Endodermal cell (in vitro differentiated cells): ENCODE data around the gene SMURF1. TPM values are rescaled to one million over a fixed set of nuclear protein-coding genes. Genes with fewer than 3 reads are reported as not detected.
A peak's percentile ranks its signal among the peaks of the same experiment; 100 is the strongest.

Experiments used
- DNase-seq: peaks from one replicate; pipeline ENCODE4 v3.0.0-alpha.2; 2017
- H3K27ac ChIP-seq: 2 replicates; pipeline ENCODE4 v1.5.1; 2013; ENCODE audit warnings: mild to moderate bottlenecking, low read depth, low read length, moderate library complexity
- H3K27me3 ChIP-seq: 2 replicates; pipeline ENCODE4 v1.6.1; 2013; ENCODE audit warnings: mild to moderate bottlenecking, low read length, moderate library complexity; ENCODE audit not compliant: insufficient read depth, control insufficient read depth, poor library complexity, severe bottlenecking
- H3K36me3 ChIP-seq: 2 replicates; pipeline ENCODE4 v1.7.0; 2013; ENCODE audit warnings: mild to moderate bottlenecking, low read length, moderate library complexity; ENCODE audit not compliant: control insufficient read depth, insufficient read depth
- H3K4me1 ChIP-seq: one replicate; pipeline ENCODE4 v1.7.0; 2013; ENCODE audit warnings: low read length; ENCODE audit not compliant: control insufficient read depth, insufficient read depth
- H3K4me3 ChIP-seq: 2 replicates; pipeline ENCODE4 v1.5.1; 2013; ENCODE audit warnings: mild to moderate bottlenecking, low read length, moderate library complexity
- H3K9ac ChIP-seq: 2 replicates; pipeline ENCODE4 v1.6.1; 2013; ENCODE audit warnings: mild to moderate bottlenecking, low read length, moderate library complexity; ENCODE audit not compliant: poor library complexity, severe bottlenecking; ENCODE audit errors: extremely low read depth
- H3K9me3 ChIP-seq: 2 replicates; pipeline ENCODE4 v1.6.1; 2013; ENCODE audit warnings: mild to moderate bottlenecking, low read length, moderate library complexity; ENCODE audit not compliant: control insufficient read depth
- H3K27ac Mint-ChIP-seq: 2 replicates; pipeline ENCODE4 v1.8.0; 2020; ENCODE audit warnings: mixed read lengths
- H3K27me3 Mint-ChIP-seq: 2 replicates; pipeline ENCODE4 v1.8.0; 2021; ENCODE audit warnings: mild to moderate bottlenecking, mixed read lengths; ENCODE audit not compliant: insufficient read depth
- H3K36me3 Mint-ChIP-seq: 2 replicates; pipeline ENCODE4 v1.8.0; 2020; ENCODE audit warnings: low read depth, mixed read lengths
- H3K4me1 Mint-ChIP-seq: 2 replicates; pipeline ENCODE4 v1.8.0; 2020; ENCODE audit warnings: mixed read lengths
- H3K4me3 Mint-ChIP-seq: 2 replicates; pipeline ENCODE4 v1.8.0; 2020; ENCODE audit warnings: mild to moderate bottlenecking, moderate library complexity, mixed read lengths
- H3K9me3 Mint-ChIP-seq: 2 replicates; pipeline ENCODE4 v1.8.0; 2020; ENCODE audit warnings: mild to moderate bottlenecking, mixed read lengths
- CTCF ChIP-seq: fragments of 200-600 bp; sonication (generic); conservative IDR thresholded peaks from 2 replicates; pipeline ENCODE4 v1.5.0; 2021; ENCODE audit warnings: antibody characterized with exemption, mild to moderate bottlenecking
- WGBS, 2 experiments: methylation state at CpG; one replicate each; pipeline versions ENCODE4 v1.1.5 to v1.1.7; 2013; ENCODE audit warnings: missing lambda C conversion rate in 2 of 2, mixed read lengths in 1 of 2; ENCODE audit not compliant: insufficient coverage in 1 of 2, insufficient read length in 1 of 2; 5-methylcytosine and 5-hydroxymethylcytosine counted together
- long read RNA-seq, 4 experiments: library from polyadenylated mRNA in 2 of 4; library from RNA in 1 of 4; library from capped mRNA in 1 of 4; stranded (forward) in 3 of 4; unstranded in 1 of 4; transcript quantifications; one replicate each; pipeline ENCODE4 v2.0.0, GENCODE V29; 2020 to 2021; ENCODE audit warnings: inconsistent platforms in 1 of 4
- polyA plus RNA-seq, 2 experiments: library from polyadenylated mRNA; stranded (reverse); fragments of 50-300 nt; gene quantifications; one replicate each; pipeline ENCODE4 v1.2.3, GENCODE V29; 2013
- total RNA-seq, 2 donors: library from RNA; stranded (reverse); fragmentation: NEBNext Ultra II Directional in 1 of 2; extraction: Animal tissue kit (Norgen Biotek cat#: 25700) in 1 of 2; gene quantifications; 2 replicates in 1 of 2; 3 replicates in 1 of 2; pipeline ENCODE4 v1.2.1, GENCODE V29; 2021

The SMURF1 gene
- total RNA-seq: 10 to 100 TPM; 31.6 to 38.1 TPM
- polyA plus RNA-seq (2013, experiment 1 of 2): 17.8 TPM
- polyA plus RNA-seq (2013, experiment 2 of 2): 18.9 TPM
- long read RNA-seq, experiment 1, full-length matches to known transcripts: 1 of 10 reads
- long read RNA-seq, experiment 1, partial matches to known transcripts: 3 of 10 reads
- long read RNA-seq, experiment 1, other reads (novel, unspliced or antisense): 6 of 10 reads
- long read RNA-seq, experiment 2, full-length matches to known transcripts: 32 of 90 reads
- long read RNA-seq, experiment 2, partial matches to known transcripts: 12 of 90 reads
- long read RNA-seq, experiment 2, other reads (novel, unspliced or antisense): 46 of 90 reads
- long read RNA-seq, experiment 3, full-length matches to known transcripts: 1 of 14 reads
- long read RNA-seq, experiment 3, partial matches to known transcripts: 3 of 14 reads
- long read RNA-seq, experiment 3, other reads (novel, unspliced or antisense): 10 of 14 reads
- long read RNA-seq, experiment 4, partial matches to known transcripts: 3 of 6 reads
- long read RNA-seq, experiment 4, other reads (novel, unspliced or antisense): 3 of 6 reads

GRCh38 chr7:99143853-99144672 lies at the start of gene SMURF1:
Gene SMURF1 (minus strand): TSS chr7:99144108. CDS start chr7:99143780, 328 bp downstream.
- Histone ChIP-seq H3K9me3 (no peaks in the 10 kb centered on the region), H3K27ac (peak within 1 kb of the TSS; percentile 87), H3K9ac (peak within 1 kb of the TSS; percentile 51), H3K4me1 (peaks cover 13% of the 10 kb centered on the region), H3K27me3 (no peaks in the 10 kb centered on the region), H3K36me3 (peaks cover 4% of the 10 kb centered on the region), H3K4me3 (peak within 1 kb of the TSS; percentile 85)
- Mint-ChIP-seq H3K4me1 (peaks cover 32% of the 10 kb centered on the region), H3K27me3 (no peaks in the 10 kb centered on the region), H3K9me3 (no peaks in the 10 kb centered on the region), H3K27ac (peak within 1 kb of the TSS; percentile 92), H3K36me3 (peaks cover 8% of the 10 kb centered on the region), H3K4me3 (peak within 1 kb of the TSS; percentile 72)
- peak; percentile 80 for DNase-seq
- peak; percentile 25 for TF ChIP-seq CTCF
- 2% methylated on average over 17 to 94 of the region's 94 CpGs for WGBS, 2 experiments

GRCh38 chr7:99191869-99192596 lies 48.1 kb upstream of the SMURF1 start:
- no peak for TF ChIP-seq CTCF
- H3K9ac ChIP-seq: no peak overlapping the region
- Mint-ChIP-seq H3K36me3 (no peaks in the 10 kb centered on the region), H3K4me1 (peaks cover 13% of the 10 kb centered on the region), H3K27ac (no peak overlapping the region), H3K27me3 (no peaks in the 10 kb centered on the region), H3K9me3 (no peaks in the 10 kb centered on the region), H3K4me3 (no peak overlapping the region)
- peaks cover 4% of the 10 kb centered on the region for H3K9me3 ChIP-seq
- no peaks in the 10 kb centered on the region for H3K27me3 ChIP-seq
- no peak for DNase-seq
- no peak overlapping the region for H3K27ac ChIP-seq
- no peak overlapping the region for H3K4me3 ChIP-seq
- H3K4me1 ChIP-seq: no peaks in the 10 kb centered on the region
- no peaks in the 10 kb centered on the region for H3K36me3 ChIP-seq
- 84 to 90% methylated on average over 4 to 5 of the region's 5 CpGs for WGBS, 2 experiments
